AG09309 (cell line): ENCODE measurements around the gene MAPRE2.
"Not testable (repeated sequence)": the region's sequence is repeated elsewhere in the genome, so short reads cannot be mapped to it uniquely, and the experiment has no call there.

ENCODE experiments used
- DNase-seq: peaks from one replicate; pipeline ENCODE4 v3.0.0-alpha.2; 2010; ENCODE audit warnings: low read depth
- H3K4me3 ChIP-seq: 2 replicates; pipeline ENCODE4 v1.5.1; 2011; ENCODE audit warnings: mild to moderate bottlenecking, low read depth, low read length, moderate library complexity; ENCODE audit not compliant: control insufficient read depth
- CTCF ChIP-seq: IDR thresholded peaks from 2 replicates; pipeline ENCODE4 v1.5.1; 2011; ENCODE audit warnings: mild to moderate bottlenecking, low read depth, low read length, inconsistent platforms; ENCODE audit not compliant: insufficient read depth, control insufficient read depth; ENCODE audit errors: missing control alignments

The MAPRE2 gene

GRCh38 chr18:35142275-35142615, 101.0 kb downstream of the MAPRE2 start:
- no peak for DNase-seq
- no peak overlapping the region for H3K4me3 ChIP-seq

GRCh38 chr18:35143622-35144596, 102.7 kb downstream of the MAPRE2 start:
- peak; percentile 17 for DNase-seq
- no peak overlapping the region for H3K4me3 ChIP-seq
- peak; percentile 86 for TF ChIP-seq CTCF

More at GRCh38 chr18:35142275-35142615, 101.0 kb downstream of the MAPRE2 start:
- no peak for TF ChIP-seq CTCF

- no peak for TF ChIP-seq CTCF
- no peak overlapping the region for H3K4me3 ChIP-seq
- DNase-seq, result no peak
Measured at GRCh38 chr18:35144698-35145097, 103.5 kb downstream of the MAPRE2 start.

GRCh38 chr18:35150195-35150594, 109.0 kb downstream of the MAPRE2 start:
- not testable (repeated sequence) for DNase-seq, H3K4me3 ChIP-seq

- no peak for TF ChIP-seq CTCF
- DNase-seq, result no peak
- no peak overlapping the region for H3K4me3 ChIP-seq
Measured at GRCh38 chr18:35153609-35154272, 112.5 kb downstream of the MAPRE2 start.

- no peak overlapping the region for H3K4me3 ChIP-seq
- no peak for DNase-seq
- TF ChIP-seq CTCF, result no peak
Measured at GRCh38 chr18:35155398-35156117, 114.3 kb downstream of the MAPRE2 start.
